GM12873 (cell line): ENCODE results near the gene NKX2-4.

Source experiments
- TF ChIP-seq, protein P1 (sequence below): IDR thresholded peaks from 2 replicates; pipeline ENCODE4 v1.5.1; 2012; ENCODE audit warnings: low read depth, mild to moderate bottlenecking, moderate library complexity, low read length, control low read depth; ENCODE audit not compliant: insufficient read depth; ENCODE audit errors: missing control alignments

The NKX2-4 gene

DNA sequence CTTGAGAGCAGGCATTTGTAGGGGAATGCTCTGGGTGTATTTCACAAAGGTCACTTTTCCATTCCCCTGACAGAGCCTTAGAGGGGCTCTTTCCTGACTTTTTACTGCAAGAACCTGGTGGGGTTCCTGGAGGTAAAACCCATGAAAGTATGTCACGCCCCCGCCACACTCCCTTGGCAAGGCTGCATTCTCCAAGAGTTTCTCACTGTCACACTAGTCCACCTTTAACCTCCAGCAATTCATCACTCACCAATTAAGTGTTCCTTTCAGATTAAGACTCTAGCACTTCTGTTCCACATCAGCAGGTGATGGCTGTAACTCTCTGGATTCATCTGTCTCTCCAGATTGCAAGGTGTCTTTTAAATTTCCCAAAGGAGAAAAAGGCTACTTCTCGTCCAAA, 32.7 kb upstream of the NKX2-4 start:
- TF ChIP-seq, protein P1, sequence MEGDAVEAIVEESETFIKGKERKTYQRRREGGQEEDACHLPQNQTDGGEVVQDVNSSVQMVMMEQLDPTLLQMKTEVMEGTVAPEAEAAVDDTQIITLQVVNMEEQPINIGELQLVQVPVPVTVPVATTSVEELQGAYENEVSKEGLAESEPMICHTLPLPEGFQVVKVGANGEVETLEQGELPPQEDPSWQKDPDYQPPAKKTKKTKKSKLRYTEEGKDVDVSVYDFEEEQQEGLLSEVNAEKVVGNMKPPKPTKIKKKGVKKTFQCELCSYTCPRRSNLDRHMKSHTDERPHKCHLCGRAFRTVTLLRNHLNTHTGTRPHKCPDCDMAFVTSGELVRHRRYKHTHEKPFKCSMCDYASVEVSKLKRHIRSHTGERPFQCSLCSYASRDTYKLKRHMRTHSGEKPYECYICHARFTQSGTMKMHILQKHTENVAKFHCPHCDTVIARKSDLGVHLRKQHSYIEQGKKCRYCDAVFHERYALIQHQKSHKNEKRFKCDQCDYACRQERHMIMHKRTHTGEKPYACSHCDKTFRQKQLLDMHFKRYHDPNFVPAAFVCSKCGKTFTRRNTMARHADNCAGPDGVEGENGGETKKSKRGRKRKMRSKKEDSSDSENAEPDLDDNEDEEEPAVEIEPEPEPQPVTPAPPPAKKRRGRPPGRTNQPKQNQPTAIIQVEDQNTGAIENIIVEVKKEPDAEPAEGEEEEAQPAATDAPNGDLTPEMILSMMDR: no peak

DNA sequence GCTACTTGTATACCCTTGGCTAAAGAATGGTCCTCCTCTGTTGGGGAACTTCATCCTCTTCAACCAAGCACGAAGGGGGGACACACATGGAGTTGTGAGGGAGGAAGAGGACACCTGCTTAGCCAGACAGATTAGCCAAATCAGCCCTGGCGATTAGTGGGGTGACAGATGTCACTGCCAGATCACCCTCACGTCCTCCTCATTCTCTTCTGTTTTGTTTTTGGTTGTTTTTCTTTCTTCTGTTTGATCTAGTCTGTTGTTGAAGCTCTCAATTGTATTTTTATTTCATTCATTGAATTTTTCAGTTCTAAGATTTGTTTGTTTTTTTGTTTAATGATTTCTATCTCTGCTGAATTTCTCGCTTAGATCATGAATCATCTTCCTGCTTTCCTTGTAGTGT, 27.5 kb upstream of the NKX2-4 start:
- TF ChIP-seq, protein P1: no peak

DNA sequence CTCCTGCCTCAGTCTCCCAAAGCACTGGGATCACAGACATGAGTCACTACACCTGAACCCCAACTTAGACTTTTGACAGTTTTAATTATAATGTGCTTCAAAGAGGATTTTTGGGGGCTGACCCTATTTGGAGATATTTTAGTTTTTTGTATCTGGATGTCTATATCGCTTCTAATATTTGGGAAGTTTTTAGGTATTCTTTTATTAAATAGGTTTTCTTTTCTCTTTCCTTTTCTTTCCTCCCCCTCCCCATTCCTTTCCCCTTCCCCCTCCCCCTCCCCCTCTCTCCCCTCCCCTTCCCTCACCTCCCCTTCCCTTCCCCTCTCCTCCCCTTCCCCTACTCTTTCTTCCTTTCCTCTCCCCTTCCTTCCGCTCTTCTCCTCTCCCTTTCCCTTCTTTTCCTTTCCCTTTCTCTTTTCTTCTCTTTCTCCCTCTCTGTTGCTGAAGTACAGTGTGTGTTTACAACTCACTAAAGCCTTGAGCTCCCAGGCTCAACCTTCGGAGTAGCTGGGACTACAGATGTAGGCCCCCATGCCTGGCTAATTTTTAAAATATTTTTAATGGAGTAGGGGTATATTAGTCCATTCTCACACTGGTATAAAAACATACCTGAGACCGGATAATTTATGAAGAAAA, 24.4 kb upstream of the NKX2-4 start:
- TF ChIP-seq, protein P1: no peak

DNA sequence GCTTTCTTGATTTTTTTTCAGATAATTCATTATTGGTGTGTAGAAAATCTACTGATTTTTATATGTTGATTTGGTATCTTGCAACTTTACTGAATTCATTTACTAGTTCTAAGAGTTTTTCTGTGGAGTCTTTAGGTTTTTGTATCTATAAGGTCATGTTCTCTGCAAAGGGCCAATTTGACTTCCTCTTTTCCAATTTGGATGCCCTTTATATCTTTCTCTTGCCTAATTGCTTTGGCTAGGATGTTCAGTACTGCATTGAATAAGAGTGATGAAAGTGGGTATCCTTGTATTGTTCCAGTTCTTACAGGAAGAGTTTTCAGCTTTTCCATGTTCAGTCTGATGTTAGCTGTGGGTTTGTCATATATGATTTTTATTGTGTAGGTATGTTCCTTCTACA, 14.4 kb upstream of the NKX2-4 start:
- TF ChIP-seq, protein P1: no peak

DNA sequence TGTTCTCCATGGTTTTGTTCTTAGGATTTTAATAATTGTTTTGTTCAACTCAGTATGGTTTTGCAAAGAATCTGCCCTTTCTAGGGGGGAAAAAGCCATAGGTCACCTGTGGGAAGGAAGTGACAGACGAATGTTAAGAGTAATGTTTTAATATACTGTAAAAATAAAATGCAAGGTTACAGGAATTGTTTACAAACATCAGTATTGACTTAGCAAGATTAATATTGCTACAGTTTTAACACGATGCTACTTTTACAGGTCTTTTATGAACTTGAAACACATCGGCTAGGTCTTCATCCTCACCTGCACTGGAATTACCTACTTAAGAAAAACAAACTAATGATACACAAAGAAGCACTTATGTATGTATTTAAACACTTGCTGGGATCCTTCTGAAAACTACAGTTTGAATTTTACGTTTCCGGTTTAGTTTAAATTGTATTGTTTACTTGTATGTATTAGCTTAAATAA, 1.7 kb upstream of the NKX2-4 start:
- TF ChIP-seq, protein P1: no peak

DNA sequence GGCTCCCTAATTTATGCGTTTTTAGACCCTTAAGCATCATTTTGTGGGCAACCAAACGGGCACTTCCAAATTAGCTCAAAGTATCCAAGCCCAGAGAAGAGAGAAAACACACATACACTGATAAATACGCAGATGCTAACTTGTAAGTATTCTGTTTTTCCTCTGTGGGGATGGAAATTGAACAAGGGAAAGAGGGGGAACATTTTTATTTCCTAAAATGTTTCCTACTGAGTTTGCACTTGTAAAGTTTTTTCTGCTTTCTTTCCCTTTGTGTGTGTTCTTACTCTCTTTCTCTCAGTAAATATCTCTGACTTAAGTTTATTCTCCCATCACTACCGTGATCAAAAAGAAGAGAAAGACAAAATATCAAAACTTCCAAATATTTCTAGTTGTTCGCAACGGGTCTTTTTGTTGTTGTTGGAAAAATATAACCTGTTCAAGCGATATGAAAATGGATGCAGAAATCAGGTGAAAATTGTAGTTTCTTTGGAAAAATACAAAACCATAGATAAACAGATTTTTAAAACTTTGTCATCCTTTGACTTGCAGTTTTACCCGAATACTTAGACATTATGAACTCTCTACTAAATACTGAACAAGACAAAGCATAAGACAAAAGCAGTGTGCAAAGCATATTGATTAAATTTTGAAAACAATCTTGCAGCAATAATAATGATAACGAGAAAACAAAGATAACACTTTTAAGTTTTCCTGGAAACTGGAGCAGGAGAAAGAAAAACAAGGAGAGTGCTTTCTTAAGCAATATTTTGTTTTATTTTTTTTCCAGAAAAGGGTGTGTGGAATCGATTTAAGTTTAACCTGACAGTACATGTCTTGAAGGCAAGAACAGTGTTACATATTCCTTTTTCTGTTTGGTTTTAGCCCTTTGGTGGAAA, 1.0 kb upstream of the NKX2-4 start:
- TF ChIP-seq, protein P1: no peak

DNA sequence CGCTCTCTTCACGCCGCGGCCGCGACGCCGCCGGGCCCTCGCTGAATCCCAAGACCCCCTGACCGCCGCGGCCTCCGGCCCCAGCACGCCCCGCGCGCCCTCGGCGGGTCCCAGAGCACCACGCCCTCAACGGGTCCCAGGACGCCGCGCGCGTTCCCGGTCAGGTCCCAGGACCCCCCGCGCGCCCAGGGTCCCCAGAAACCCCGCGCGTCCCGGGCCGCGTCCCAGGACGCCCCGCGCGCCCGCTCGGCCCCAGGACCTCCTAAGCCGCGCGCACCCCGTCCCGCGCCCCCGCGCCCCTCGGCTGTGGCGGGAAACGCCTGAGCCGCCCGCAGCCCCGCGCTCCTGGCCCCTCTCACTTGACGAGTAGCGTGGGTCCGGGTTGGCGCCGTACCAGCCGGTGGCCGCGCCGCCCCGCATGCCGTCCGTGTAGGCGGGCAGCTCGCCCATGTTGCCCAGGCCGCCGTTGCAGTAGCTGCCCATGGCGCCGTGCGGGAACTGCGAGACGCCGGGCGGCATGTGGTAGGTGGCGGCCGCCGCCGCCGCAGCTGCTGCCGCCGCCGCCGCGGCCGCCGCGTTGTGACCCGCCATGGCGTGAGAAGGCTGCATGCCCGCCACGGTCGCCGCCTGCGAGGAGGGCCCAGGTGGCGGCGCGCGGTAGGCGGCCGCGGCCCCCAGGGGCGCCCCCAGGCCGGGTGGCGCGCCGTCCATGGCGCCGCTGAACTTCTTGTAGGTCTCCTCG, 556 bp downstream of the NKX2-4 start:
- TF ChIP-seq, protein P1: no peak
